WTC11 (cell line): ENCODE data around the gene ANAPC7. TPM values are rescaled to one million over a fixed set of nuclear protein-coding genes. Genes with fewer than 3 reads are reported as not detected.
A peak's percentile ranks its signal among the peaks of the same experiment; 100 is the strongest.

ENCODE experiments used
- ATF2 ChIP-seq: sonication (generic); formaldehyde crosslinking; IDR thresholded peaks from 2 replicates; pipeline ENCODE4 v1.8.1; 2022; ENCODE audit warnings: low read depth, missing genetic modification reagents, borderline replicate concordance
- CBFB ChIP-seq: sonication (generic); formaldehyde crosslinking; IDR thresholded peaks from 2 replicates; pipeline ENCODE4 v1.8.1; 2022; ENCODE audit warnings: mild to moderate bottlenecking, low read depth, missing genetic modification reagents
- CTCF ChIP-seq: fragments of 200-600 bp; IDR thresholded peaks from 2 replicates; pipeline ENCODE4 v1.8.0; 2022; ENCODE audit warnings: antibody characterized with exemption
- E2F4 ChIP-seq: sonication (generic); formaldehyde crosslinking; IDR thresholded peaks from 2 replicates; pipeline ENCODE4 v1.8.1; 2022; ENCODE audit warnings: low read depth, mild to moderate bottlenecking, moderate library complexity, missing genetic modification reagents, borderline replicate concordance
- ELF4 ChIP-seq: sonication (generic); formaldehyde crosslinking; IDR thresholded peaks from 2 replicates; pipeline ENCODE4 v1.8.1; 2022; ENCODE audit warnings: low read depth, mild to moderate bottlenecking, moderate library complexity, missing genetic modification reagents
- FOXK1 ChIP-seq: sonication (generic); formaldehyde crosslinking; IDR thresholded peaks from 2 replicates; pipeline ENCODE4 v1.8.0; 2022; ENCODE audit warnings: mild to moderate bottlenecking, moderate library complexity, missing genetic modification reagents
- GABPB1 ChIP-seq: sonication (generic); formaldehyde crosslinking; IDR thresholded peaks from 2 replicates; pipeline ENCODE4 v1.8.1; 2023; ENCODE audit warnings: mild to moderate bottlenecking, missing genetic modification reagents
- HMGA2 ChIP-seq: fragments of 250-450 bp; sonication (Bioruptor Pico); IDR thresholded peaks from 2 replicates; pipeline ENCODE4 v1.4.0; 2021; ENCODE audit warnings: mild to moderate bottlenecking, moderate library complexity
- IRF1 ChIP-seq: sonication (generic); formaldehyde crosslinking; IDR thresholded peaks from 2 replicates; pipeline ENCODE4 v1.8.0; 2023; ENCODE audit warnings: missing genetic modification reagents
- JAZF1 ChIP-seq: fragments of 250-450 bp; sonication (Bioruptor Pico); IDR thresholded peaks from 2 replicates; pipeline ENCODE4 v1.9.0; 2021; ENCODE audit warnings: moderate library complexity, mild to moderate bottlenecking, inconsistent platforms
- MLX ChIP-seq: sonication (generic); formaldehyde crosslinking; IDR thresholded peaks from 2 replicates; pipeline ENCODE4 v1.8.1; 2023; ENCODE audit warnings: mild to moderate bottlenecking, missing genetic modification reagents, moderate library complexity
- NFATC4 ChIP-seq: fragments of 250-450 bp; sonication (Bioruptor Pico); IDR thresholded peaks from 2 replicates; pipeline ENCODE4 v1.9.0; 2021; ENCODE audit warnings: mild to moderate bottlenecking
- NFE2L1 ChIP-seq: sonication (generic); formaldehyde crosslinking; IDR thresholded peaks from 2 replicates; pipeline ENCODE4 v1.8.1; 2023; ENCODE audit warnings: missing genetic modification reagents
- NFYB ChIP-seq: sonication (generic); formaldehyde crosslinking; conservative IDR thresholded peaks from 2 replicates; pipeline ENCODE4 v1.8.0; 2022; ENCODE audit warnings: low read depth, missing genetic modification reagents
- PREB ChIP-seq: sonication (generic); formaldehyde crosslinking; IDR thresholded peaks from 2 replicates; pipeline ENCODE4 v1.8.1; 2022; ENCODE audit warnings: mild to moderate bottlenecking, missing genetic modification reagents, moderate library complexity, borderline replicate concordance
- PRRX2 ChIP-seq: fragments of 250-450 bp; sonication (Bioruptor Pico); IDR thresholded peaks from 2 replicates; pipeline ENCODE4 v1.8.0; 2021; ENCODE audit warnings: mild to moderate bottlenecking
- RORB ChIP-seq: fragments of 250-450 bp; sonication (Bioruptor Pico); IDR thresholded peaks from 2 replicates; pipeline ENCODE4 v1.9.0; 2021; ENCODE audit warnings: mild to moderate bottlenecking
- TEAD4 ChIP-seq: sonication (generic); formaldehyde crosslinking; IDR thresholded peaks from 2 replicates; pipeline ENCODE4 v1.8.0; 2022; ENCODE audit warnings: mild to moderate bottlenecking, missing genetic modification reagents
- ZBTB43 ChIP-seq: sonication (generic); formaldehyde crosslinking; IDR thresholded peaks from 2 replicates; pipeline ENCODE4 v1.8.1; 2023; ENCODE audit warnings: mild to moderate bottlenecking, missing genetic modification reagents
- ZMAT4 ChIP-seq: fragments of 250-450 bp; sonication (Bioruptor Pico); IDR thresholded peaks from 2 replicates; pipeline ENCODE4 v1.9.0; 2021; ENCODE audit warnings: mild to moderate bottlenecking
- ZNF138 ChIP-seq: sonication (generic); formaldehyde crosslinking; conservative IDR thresholded peaks from 2 replicates; pipeline ENCODE4 v1.8.1; 2022; ENCODE audit warnings: mild to moderate bottlenecking, moderate library complexity, missing genetic modification reagents
- ZNF219 ChIP-seq: sonication (generic); formaldehyde crosslinking; IDR thresholded peaks from 2 replicates; pipeline ENCODE4 v1.8.0; 2023; ENCODE audit warnings: missing genetic modification reagents, mild to moderate bottlenecking, borderline replicate concordance
- ZNF281 ChIP-seq: sonication (generic); formaldehyde crosslinking; IDR thresholded peaks from 2 replicates; pipeline ENCODE4 v1.8.0; 2023; ENCODE audit warnings: mild to moderate bottlenecking, missing genetic modification reagents
- ZNF425 ChIP-seq: fragments of 250-450 bp; sonication (Bioruptor Pico); conservative IDR thresholded peaks from 2 replicates; pipeline ENCODE4 v1.9.0; 2021; ENCODE audit warnings: mild to moderate bottlenecking
- total RNA-seq: library from RNA; stranded (reverse); gene quantifications from 3 replicates; pipeline ENCODE4 v1.2.3, GENCODE V29; 2021

The ANAPC7 gene
- total RNA-seq, 1 experiment from 2014 or later = 93.4 TPM

- TF ChIP-seq CTCF (peak; percentile 50; the same call in 1 of the 2 replicates), ELF4 (CRISPR knock-in tag) (no peak), MLX (CRISPR knock-in tag) (no peak), ZBTB43 (CRISPR knock-in tag) (0 out of 2 replicates have a peak, but pooled peaks have one; percentile 21), ZMAT4 (CRISPR knock-in tag) (peak; percentile 48; the same call in 1 of the 2 replicates), PRRX2 (CRISPR knock-in tag) (no peak), ATF2 (no peak), IRF1 (no peak), NFATC4 (CRISPR knock-in tag) (no peak), ZNF425 (no peak), E2F4 (CRISPR knock-in tag) (no peak), NFYB (CRISPR knock-in tag) (no peak), ZNF281 (CRISPR knock-in tag) (no peak), JAZF1 (no peak), HMGA2 (CRISPR knock-in tag) (no peak), GABPB1 (peak; percentile 76), ZNF138 (no peak), FOXK1 (peak; percentile 76; the same call in 1 of the 2 replicates), NFE2L1 (CRISPR knock-in tag) (peak; percentile 8; the same call in 1 of the 2 replicates), RORB (CRISPR knock-in tag) (no peak), CBFB (0 out of 2 replicates have a peak, but pooled peaks have one; percentile 73), PREB (CRISPR knock-in tag) (no peak), ZNF219 (CRISPR knock-in tag) (no peak), TEAD4 (CRISPR knock-in tag) (no peak)
Measured at GRCh38 chr12:110449799-110450497, 46.4 kb upstream of the ANAPC7 start, which contains the start of gene ARPC3 (continued).
